Endothelial cell of umbilical vein (primary cell): Measurements from ENCODE around the gene DDX39A. TPM values are rescaled to one million over a fixed set of nuclear protein-coding genes. Genes with fewer than 3 reads are reported as not detected.

Source experiments
- BruUV-seq: library from RNA; stranded (reverse); fragments of 400-500 nt; replicated peaks from 2 replicates; lab custom pipeline; 2021; lab: Mats Ljungman, UMichigan
- CTCF ChIA-PET: fragments of 300-600, 350-600 bp; sonication (Branson Sonifier 250); formaldehyde crosslinking; loops from one replicate; lab custom pipeline; 2021; ENCODE audit warnings: antibody characterized with exemption, inconsistent platforms; lab: Charles Lee
- POLR2A ChIA-PET: fragments of 300-600, 350-600 bp; sonication (Branson Sonifier 250); formaldehyde crosslinking; loops from one replicate; lab custom pipeline; 2021; ENCODE audit warnings: antibody characterized with exemption, inconsistent platforms; lab: Charles Lee
- DNase-seq: peaks from one replicate; pipeline ENCODE4 v3.0.0-alpha.2; 2011; ENCODE audit warnings: low read depth, low spot score
- FAIRE-seq: peaks from 2 replicates; lab custom pipeline; 2011; peaks lifted over from hg19 to GRCh38; lab: Jason Lieb, UNC
- H2AFZ ChIP-seq: 2 replicates; pipeline ENCODE4 v1.6.0; 2012; ENCODE audit warnings: low read depth, low read length, control low read depth, inconsistent platforms
- H3K27ac ChIP-seq: 2 replicates; pipeline ENCODE4 v1.5.1; 2011; ENCODE audit warnings: low read depth, mild to moderate bottlenecking, control low read depth, low read length, moderate library complexity; ENCODE audit not compliant: insufficient read depth
- H3K27me3 ChIP-seq, 2 experiments: 2 replicates each; pipeline versions ENCODE4 v1.6.0 to v1.6.1; 2011; ENCODE audit warnings: low read length in 2 of 2, mixed read lengths in 1 of 2; ENCODE audit not compliant: control insufficient read depth in 2 of 2, insufficient read depth in 2 of 2
- H3K36me3 ChIP-seq, 2 experiments: 2 replicates in 1 of 2; 3 replicates in 1 of 2; pipeline ENCODE4 v1.5.1; 2011; ENCODE audit warnings: low read length in 2 of 2, mild to moderate bottlenecking in 1 of 2, moderate library complexity in 1 of 2; ENCODE audit not compliant: control insufficient read depth in 2 of 2, insufficient read depth in 2 of 2; ENCODE audit errors: extremely low read depth in 1 of 2
- H3K4me1 ChIP-seq: 3 replicates; pipeline ENCODE4 v1.5.1; 2011; ENCODE audit warnings: mild to moderate bottlenecking, low read length; ENCODE audit not compliant: control insufficient read depth, insufficient read depth; ENCODE audit errors: extremely low read depth
- H3K4me2 ChIP-seq: 2 replicates; pipeline ENCODE4 v1.6.1; 2011; ENCODE audit warnings: low read length, control low read depth, mixed read lengths; ENCODE audit not compliant: insufficient read depth
- H3K4me3 ChIP-seq, 3 experiments: fragments of 200-600 bp in 1 of 3; sonication (generic), shearing (Covaris generic) in 1 of 3; replicated peaks in 1 of 3; 2 replicates each; pipeline ENCODE4 v1.5.1; 2011 to 2016; ENCODE audit warnings: control low read depth in 3 of 3, low read length in 3 of 3, mild to moderate bottlenecking in 2 of 3, inconsistent platforms in 1 of 3, low read depth in 1 of 3, moderate library complexity in 1 of 3; ENCODE audit not compliant: insufficient read depth in 1 of 3
- H3K79me2 ChIP-seq: 2 replicates; pipeline ENCODE4 v1.6.0; 2012; ENCODE audit warnings: low read length, inconsistent platforms; ENCODE audit not compliant: control insufficient read depth, insufficient read depth
- H3K9ac ChIP-seq: replicated peaks from 2 replicates; pipeline ENCODE3; 2011; ENCODE audit warnings: low read length, control low read depth; ENCODE audit not compliant: insufficient read depth; ENCODE audit errors: extremely low read depth
- H3K9me1 ChIP-seq: replicated peaks from 3 replicates; pipeline ENCODE4 v1.6.0; 2011; ENCODE audit warnings: mild to moderate bottlenecking, low read length; ENCODE audit not compliant: control insufficient read depth, insufficient read depth; ENCODE audit errors: extremely low read depth
- H3K9me3 ChIP-seq: replicated peaks from 2 replicates; pipeline ENCODE4 v1.5.1; 2012; ENCODE audit warnings: low read length, inconsistent platforms; ENCODE audit not compliant: control insufficient read depth, insufficient read depth
- H4K20me1 ChIP-seq: replicated peaks from 2 replicates; pipeline ENCODE3; 2011; ENCODE audit warnings: mild to moderate bottlenecking, low read length; ENCODE audit not compliant: control insufficient read depth, insufficient read depth; ENCODE audit errors: extremely low read depth
- CTCF ChIP-seq, 2 donors: IDR thresholded peaks; 1 replicate in 1 of 2; 2 replicates in 1 of 2; pipeline ENCODE4 v1.5.1; 2011; ENCODE audit warnings: low read length in 2 of 2, mild to moderate bottlenecking in 2 of 2, moderate library complexity in 2 of 2, control low read depth in 1 of 2, inconsistent platforms in 1 of 2, low read depth in 1 of 2; ENCODE audit not compliant: insufficient read depth in 1 of 2; ENCODE audit errors: extremely low read depth in 1 of 2
- EZH2 ChIP-seq: IDR thresholded peaks from 2 replicates; pipeline ENCODE4 v1.6.1; 2012; ENCODE audit warnings: borderline replicate concordance, low read depth, mild to moderate bottlenecking, moderate library complexity, low read length, inconsistent platforms; ENCODE audit not compliant: severe bottlenecking
- FOS ChIP-seq: IDR thresholded peaks from 2 replicates; pipeline ENCODE4 v1.6.1; 2011; ENCODE audit warnings: mild to moderate bottlenecking, low read length, moderate library complexity, borderline replicate concordance; ENCODE audit not compliant: insufficient read depth
- GATA2 ChIP-seq: IDR thresholded peaks from 2 replicates; pipeline ENCODE4 v1.7.0; 2011; ENCODE audit warnings: low read depth, mild to moderate bottlenecking, moderate library complexity, mixed read lengths, low read length; ENCODE audit not compliant: insufficient read length, insufficient read depth
- JUN ChIP-seq: IDR thresholded peaks from 2 replicates; pipeline ENCODE4 v1.6.1; 2011; ENCODE audit warnings: borderline replicate concordance, low read depth; ENCODE audit not compliant: insufficient read length, insufficient read depth
- MAX ChIP-seq: IDR thresholded peaks from 2 replicates; pipeline ENCODE4 v1.6.1; 2011; ENCODE audit not compliant: insufficient read depth, insufficient read length
- POLR2A ChIP-seq: IDR thresholded peaks from 2 replicates; pipeline ENCODE4 v1.6.1; 2012; ENCODE audit warnings: low read depth, mild to moderate bottlenecking, control low read depth, low read length
- POLR2AphosphoS5 ChIP-seq: IDR thresholded peaks from 2 replicates; pipeline ENCODE4 v1.6.1; 2012; ENCODE audit warnings: low read depth, mild to moderate bottlenecking, control low read depth, low read length, moderate library complexity; ENCODE audit not compliant: insufficient read depth
- dilution Hi-C: fragments of 300-500 bp; cut with MboI; formaldehyde crosslinking; loops from one replicate; pipeline ENCODE4 v1.15.0; 2019; ENCODE audit warnings: low sequenced_read_pairs; ENCODE audit not compliant: extremely low pct_ligation_motif_present
- intact Hi-C: fragments of 100-400 bp; cut with micrococcal nuclease; formaldehyde crosslinking; loops from one replicate; pipeline ENCODE4 v1.10.0; 2022
- polyA plus RNA-seq, 4 experiments: library from polyadenylated mRNA; depleted of rRNA in 3 of 4; stranded (reverse) in 3 of 4; unstranded in 1 of 4; fragments of >200 nt; gene quantifications; 2 replicates each; pipeline versions ENCODE4 v1.2.1 to v1.2.3, GENCODE V29; 2011 to 2012; ENCODE audit warnings: missing spikeins in 1 of 4
- total RNA-seq: library from RNA; stranded (reverse); gene quantifications from 2 replicates; pipeline ENCODE4 v1.2.3, GENCODE V29; 2021

DDX39A gene
- total and polyA plus RNA-seq, 2 donors (not counting 3 experiments of a cell fraction or from before 2014, with no cell fraction given): 157 to 158 TPM

GRCh38 chr19:14449321-14449720 lies 30.2 kb upstream of the DDX39A start:
- Histone ChIP-seq H2AFZ (no peak overlapping the region), H3K79me2 (peaks cover 2% of the 10 kb centered on the region), H3K36me3 (peaks cover 21 to 53% of the 10 kb centered on the region in 2 experiments), H3K9me3 (no peaks in the 10 kb centered on the region), H3K27me3 (no peaks in the 10 kb centered on the region), H3K4me2 (no peak overlapping the region), H3K9ac (no peak overlapping the region), H3K9me1 (no peaks in the 10 kb centered on the region), H3K27ac (no peak overlapping the region), H4K20me1 (no peaks in the 10 kb centered on the region), H3K4me3 (no peak overlapping the region), H3K4me1 (no peaks in the 10 kb centered on the region)
- BruUV-seq: no TSS peak
- ChIA-PET POLR2A (no interaction called here), CTCF (no interaction called here)
- intact Hi-C loops (no loop called here), dilution Hi-C loops (no loop called here)
- TF ChIP-seq EZH2: no peak
- no peak for TF ChIP-seq CTCF (IDR thresholded peaks at IDR 0.05; ENCODE audit: extremely low read depth in 1 of 2, insufficient read depth in 1 of 2, low read depth in 1 of 2, low read length in 2 of 2)
- no peak for TF ChIP-seq FOS
- TF ChIP-seq POLR2AphosphoS5: no peak
- TF ChIP-seq JUN: no peak
- TF ChIP-seq MAX: no peak
- TF ChIP-seq POLR2A: no peak
- no peak for TF ChIP-seq GATA2
- DNase-seq (no peak), FAIRE-seq (no peak)
